Liver (tissue), 9 donors: ENCODE results near the gene SZT2. TPM values are rescaled to one million over a fixed set of nuclear protein-coding genes. Genes with fewer than 3 reads are reported as not detected.

Experiments
- DNase-seq: peaks from one replicate; pipeline ENCODE4 v3.0.0-alpha.2; 2017; ENCODE audit warnings: low spot score
- H3K27ac ChIP-seq, 2 donors: one replicate each; pipeline ENCODE4 v1.7.0; 2013; ENCODE audit warnings: inconsistent platforms in 2 of 2, low read length in 2 of 2, control low read depth in 1 of 2, low read depth in 1 of 2, mild to moderate bottlenecking in 1 of 2
- H3K27me3 ChIP-seq, 4 donors: one replicate each; pipeline versions ENCODE4 v1.6.1 to v1.7.0; 2013; ENCODE audit warnings: low read length in 3 of 4, inconsistent platforms in 1 of 4, mild to moderate bottlenecking in 1 of 4, moderate library complexity in 1 of 4; ENCODE audit not compliant: control insufficient read depth in 4 of 4, insufficient read depth in 4 of 4
- H3K36me3 ChIP-seq, 4 donors: one replicate each; pipeline versions ENCODE4 v1.6.1 to v1.7.0; 2013; ENCODE audit warnings: low read length in 3 of 4, mild to moderate bottlenecking in 3 of 4, low read depth in 1 of 4, moderate library complexity in 1 of 4; ENCODE audit not compliant: control insufficient read depth in 4 of 4, insufficient read depth in 3 of 4
- H3K4me1 ChIP-seq, 4 donors: one replicate each; pipeline versions ENCODE4 v1.6.1 to v1.7.0; 2013; ENCODE audit warnings: low read length in 3 of 4, mild to moderate bottlenecking in 3 of 4, moderate library complexity in 1 of 4; ENCODE audit not compliant: control insufficient read depth in 4 of 4, insufficient read depth in 4 of 4
- H3K4me3 ChIP-seq, 3 donors: one replicate each; pipeline versions ENCODE4 v1.6.1 to v1.7.0; 2013; ENCODE audit warnings: low read length in 3 of 3, control low read depth in 1 of 3, low read depth in 1 of 3, mild to moderate bottlenecking in 1 of 3
- H3K9ac ChIP-seq, 2 donors: one replicate each; pipeline ENCODE4 v1.7.0; 2013; ENCODE audit warnings: low read length in 2 of 2, mild to moderate bottlenecking in 2 of 2, moderate library complexity in 2 of 2, control low read depth in 1 of 2, low read depth in 1 of 2
- H3K9me3 ChIP-seq, 4 donors: one replicate each; pipeline versions ENCODE4 v1.6.1 to v1.7.0; 2013; ENCODE audit warnings: low read length in 3 of 4; ENCODE audit not compliant: control insufficient read depth in 4 of 4
- ATF3 ChIP-seq: IDR thresholded peaks from 2 replicates; pipeline ENCODE4 v1.6.1; 2016; ENCODE audit warnings: antibody characterized with exemption
- EGR1 ChIP-seq, 2 donors: IDR thresholded peaks; 2 replicates each; pipeline ENCODE4 v1.6.1; 2016 to 2018; ENCODE audit warnings: antibody characterized with exemption in 2 of 2, low read depth in 2 of 2
- FOXA1 ChIP-seq: IDR thresholded peaks from 2 replicates; pipeline ENCODE4 v1.6.1; 2016; ENCODE audit warnings: antibody characterized with exemption
- FOXA2 ChIP-seq: IDR thresholded peaks from 2 replicates; pipeline ENCODE4 v1.6.1; 2016; ENCODE audit warnings: antibody characterized with exemption
- GABPA ChIP-seq, 2 donors: IDR thresholded peaks in 1 of 2; conservative IDR thresholded peaks in 1 of 2; 2 replicates each; pipeline ENCODE4 v1.6.1; 2016; ENCODE audit warnings: antibody characterized with exemption in 2 of 2, mild to moderate bottlenecking in 1 of 2, moderate library complexity in 1 of 2
- HNF4A ChIP-seq, 2 donors: conservative IDR thresholded peaks; 2 replicates each; pipeline ENCODE4 v1.6.1; 2016; ENCODE audit warnings: antibody characterized with exemption in 2 of 2, mild to moderate bottlenecking in 2 of 2
- HNF4G ChIP-seq: IDR thresholded peaks from 2 replicates; pipeline ENCODE4 v1.6.1; 2016; ENCODE audit warnings: antibody characterized with exemption
- JUND ChIP-seq, 2 donors: IDR thresholded peaks; 2 replicates each; pipeline ENCODE4 v1.6.1; 2016; ENCODE audit warnings: antibody characterized with exemption in 2 of 2
- NR2F2 ChIP-seq: IDR thresholded peaks from 2 replicates; pipeline ENCODE4 v1.6.1; 2016; ENCODE audit warnings: antibody characterized with exemption
- RAD21 ChIP-seq, 2 donors: IDR thresholded peaks; 2 replicates each; pipeline ENCODE4 v1.6.1; 2016; ENCODE audit warnings: antibody characterized with exemption in 2 of 2, mild to moderate bottlenecking in 2 of 2
- RXRA ChIP-seq, 2 donors: IDR thresholded peaks; 2 replicates each; pipeline ENCODE4 v1.6.1; 2017 to 2018; ENCODE audit warnings: antibody characterized with exemption in 2 of 2, mild to moderate bottlenecking in 1 of 2
- SP1 ChIP-seq: IDR thresholded peaks from 2 replicates; pipeline ENCODE4 v1.6.1; 2018; ENCODE audit warnings: antibody characterized with exemption, mild to moderate bottlenecking
- TAF1 ChIP-seq: conservative IDR thresholded peaks from 2 replicates; pipeline ENCODE4 v1.6.1; 2016; ENCODE audit warnings: antibody characterized with exemption, mild to moderate bottlenecking
- YY1 ChIP-seq: IDR thresholded peaks from 2 replicates; pipeline ENCODE4 v1.6.1; 2016; ENCODE audit warnings: antibody characterized with exemption, mild to moderate bottlenecking
- WGBS: extraction: QIAGEN DNeasy Blood & Tissue Kit; methylation state at CpG from one replicate; pipeline ENCODE4 v1.1.7; 2013; 5-methylcytosine and 5-hydroxymethylcytosine counted together
- polyA plus RNA-seq, 2 donors: library from polyadenylated mRNA; stranded (reverse) in 1 of 2; unstranded in 1 of 2; fragments of 200-250 nt in 1 of 2; fragments of >200 nt in 1 of 2; fragmentation: Nextera tagmentation in 1 of 2; extraction: Ambion mirVana in 1 of 2; gene quantifications; one replicate each; pipeline versions ENCODE4 v1.2.1 to v1.2.3, GENCODE V29; 2013 to 2015
- total RNA-seq, 2 donors: library from RNA; depleted of rRNA; stranded (reverse); fragments of >200 nt; gene quantifications; one replicate each; pipeline ENCODE4 v1.2.3, GENCODE V29; 2014
- TF ChIP-seq, protein P1 (sequence below): IDR thresholded peaks from 2 replicates; pipeline ENCODE4 v1.6.1; 2016; ENCODE audit warnings: antibody characterized with exemption, mild to moderate bottlenecking
- TF ChIP-seq, protein P2 (sequence below): IDR thresholded peaks from 2 replicates; pipeline ENCODE4 v1.6.1; 2016; ENCODE audit warnings: antibody characterized with exemption
- TF ChIP-seq, protein P3 (sequence below): IDR thresholded peaks from 2 replicates; pipeline ENCODE4 v1.6.1; 2016; ENCODE audit warnings: antibody characterized with exemption
- donor health status: healthy.
- donor health status: healthy.
- donor health status: healthy.
- donor health status: healthy.
- donor health status: healthy.

The SZT2 gene
- total and polyA plus RNA-seq, 4 donors: 4.8 to 31.0 (median 11.9) TPM

GRCh38 chr1:43352881-43353280, 36.8 kb upstream of the SZT2 start:
- DNase-seq: no peak
- H3K4me3 ChIP-seq: no peak overlapping the region
- no peaks in the 10 kb centered on the region for H3K9me3 ChIP-seq
- no peak overlapping the region for H3K27ac ChIP-seq
- TF ChIP-seq EGR1 (IDR thresholded peaks at IDR 0.05; ENCODE audit: low read depth in 2 of 2) (no peak), TAF1 (no peak), GABPA (IDR thresholded peaks at IDR 0.05 in 1 of 2, conservative IDR thresholded peaks at IDR 0.05 in 1 of 2) (no peak), JUND (IDR thresholded peaks at IDR 0.05) (no peak), NR2F2 (no peak), YY1 (no peak), ATF3 (no peak), RXRA (IDR thresholded peaks at IDR 0.05) (no peak), RAD21 (IDR thresholded peaks at IDR 0.05) (no peak), FOXA1 (no peak), FOXA2 (no peak), HNF4A (conservative IDR thresholded peaks at IDR 0.05) (no peak), SP1 (no peak)
- TF ChIP-seq, protein P1, sequence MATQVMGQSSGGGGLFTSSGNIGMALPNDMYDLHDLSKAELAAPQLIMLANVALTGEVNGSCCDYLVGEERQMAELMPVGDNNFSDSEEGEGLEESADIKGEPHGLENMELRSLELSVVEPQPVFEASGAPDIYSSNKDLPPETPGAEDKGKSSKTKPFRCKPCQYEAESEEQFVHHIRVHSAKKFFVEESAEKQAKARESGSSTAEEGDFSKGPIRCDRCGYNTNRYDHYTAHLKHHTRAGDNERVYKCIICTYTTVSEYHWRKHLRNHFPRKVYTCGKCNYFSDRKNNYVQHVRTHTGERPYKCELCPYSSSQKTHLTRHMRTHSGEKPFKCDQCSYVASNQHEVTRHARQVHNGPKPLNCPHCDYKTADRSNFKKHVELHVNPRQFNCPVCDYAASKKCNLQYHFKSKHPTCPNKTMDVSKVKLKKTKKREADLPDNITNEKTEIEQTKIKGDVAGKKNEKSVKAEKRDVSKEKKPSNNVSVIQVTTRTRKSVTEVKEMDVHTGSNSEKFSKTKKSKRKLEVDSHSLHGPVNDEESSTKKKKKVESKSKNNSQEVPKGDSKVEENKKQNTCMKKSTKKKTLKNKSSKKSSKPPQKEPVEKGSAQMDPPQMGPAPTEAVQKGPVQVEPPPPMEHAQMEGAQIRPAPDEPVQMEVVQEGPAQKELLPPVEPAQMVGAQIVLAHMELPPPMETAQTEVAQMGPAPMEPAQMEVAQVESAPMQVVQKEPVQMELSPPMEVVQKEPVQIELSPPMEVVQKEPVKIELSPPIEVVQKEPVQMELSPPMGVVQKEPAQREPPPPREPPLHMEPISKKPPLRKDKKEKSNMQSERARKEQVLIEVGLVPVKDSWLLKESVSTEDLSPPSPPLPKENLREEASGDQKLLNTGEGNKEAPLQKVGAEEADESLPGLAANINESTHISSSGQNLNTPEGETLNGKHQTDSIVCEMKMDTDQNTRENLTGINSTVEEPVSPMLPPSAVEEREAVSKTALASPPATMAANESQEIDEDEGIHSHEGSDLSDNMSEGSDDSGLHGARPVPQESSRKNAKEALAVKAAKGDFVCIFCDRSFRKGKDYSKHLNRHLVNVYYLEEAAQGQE: no peak
- TF ChIP-seq, protein P2, sequence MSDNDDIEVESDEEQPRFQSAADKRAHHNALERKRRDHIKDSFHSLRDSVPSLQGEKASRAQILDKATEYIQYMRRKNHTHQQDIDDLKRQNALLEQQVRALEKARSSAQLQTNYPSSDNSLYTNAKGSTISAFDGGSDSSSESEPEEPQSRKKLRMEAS: no peak
- TF ChIP-seq, protein P3, sequence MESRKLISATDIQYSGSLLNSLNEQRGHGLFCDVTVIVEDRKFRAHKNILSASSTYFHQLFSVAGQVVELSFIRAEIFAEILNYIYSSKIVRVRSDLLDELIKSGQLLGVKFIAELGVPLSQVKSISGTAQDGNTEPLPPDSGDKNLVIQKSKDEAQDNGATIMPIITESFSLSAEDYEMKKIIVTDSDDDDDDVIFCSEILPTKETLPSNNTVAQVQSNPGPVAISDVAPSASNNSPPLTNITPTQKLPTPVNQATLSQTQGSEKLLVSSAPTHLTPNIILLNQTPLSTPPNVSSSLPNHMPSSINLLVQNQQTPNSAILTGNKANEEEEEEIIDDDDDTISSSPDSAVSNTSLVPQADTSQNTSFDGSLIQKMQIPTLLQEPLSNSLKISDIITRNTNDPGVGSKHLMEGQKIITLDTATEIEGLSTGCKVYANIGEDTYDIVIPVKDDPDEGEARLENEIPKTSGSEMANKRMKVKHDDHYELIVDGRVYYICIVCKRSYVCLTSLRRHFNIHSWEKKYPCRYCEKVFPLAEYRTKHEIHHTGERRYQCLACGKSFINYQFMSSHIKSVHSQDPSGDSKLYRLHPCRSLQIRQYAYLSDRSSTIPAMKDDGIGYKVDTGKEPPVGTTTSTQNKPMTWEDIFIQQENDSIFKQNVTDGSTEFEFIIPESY: no peak
- H3K27me3 ChIP-seq: no peaks in the 10 kb centered on the region
- H3K4me1 ChIP-seq: peaks cover 0 to 12% (median 6%) of the 10 kb centered on the region in 4 donors
- 84% methylated on average over 3 of the region's 3 CpGs for whole genome bisulfite sequencing
- no peaks in the 10 kb centered on the region for H3K36me3 ChIP-seq
- no peak overlapping the region for H3K9ac ChIP-seq

GRCh38 chr1:43354471-43354870, 35.2 kb upstream of the SZT2 start:
- Histone ChIP-seq H3K9me3 (no peaks in the 10 kb centered on the region), H3K4me1 (peaks cover 6 to 18% (median 13%) of the 10 kb centered on the region in 4 donors), H3K9ac (no peak overlapping the region), H3K4me3 (no peak overlapping the region), H3K36me3 (no peaks in the 10 kb centered on the region), H3K27ac (no peak overlapping the region), H3K27me3 (no peaks in the 10 kb centered on the region)
- TF ChIP-seq, protein P1: no peak
- TF ChIP-seq YY1 (no peak), NR2F2 (no peak), GABPA (IDR thresholded peaks at IDR 0.05 in 1 of 2, conservative IDR thresholded peaks at IDR 0.05 in 1 of 2) (no peak), FOXA2 (no peak), HNF4G (no peak), EGR1 (IDR thresholded peaks at IDR 0.05; ENCODE audit: low read depth in 2 of 2) (no peak), RAD21 (IDR thresholded peaks at IDR 0.05) (no peak), RXRA (IDR thresholded peaks at IDR 0.05) (no peak)
- TF ChIP-seq, protein P3: no peak
- no peak for DNase-seq
- WGBS: 89% methylated on average over 2 of the region's 2 CpGs
